ENCODE data around the gene ATP8B3. TPM values are rescaled to one million over a fixed set of nuclear protein-coding genes. Genes with fewer than 3 reads are reported as not detected.

ATP8B3 gene
- total and polyA plus RNA-seq, 7 donors, result under 0.01 to 3.9 (median 0.68) TPM; not detected in 2

DNA sequence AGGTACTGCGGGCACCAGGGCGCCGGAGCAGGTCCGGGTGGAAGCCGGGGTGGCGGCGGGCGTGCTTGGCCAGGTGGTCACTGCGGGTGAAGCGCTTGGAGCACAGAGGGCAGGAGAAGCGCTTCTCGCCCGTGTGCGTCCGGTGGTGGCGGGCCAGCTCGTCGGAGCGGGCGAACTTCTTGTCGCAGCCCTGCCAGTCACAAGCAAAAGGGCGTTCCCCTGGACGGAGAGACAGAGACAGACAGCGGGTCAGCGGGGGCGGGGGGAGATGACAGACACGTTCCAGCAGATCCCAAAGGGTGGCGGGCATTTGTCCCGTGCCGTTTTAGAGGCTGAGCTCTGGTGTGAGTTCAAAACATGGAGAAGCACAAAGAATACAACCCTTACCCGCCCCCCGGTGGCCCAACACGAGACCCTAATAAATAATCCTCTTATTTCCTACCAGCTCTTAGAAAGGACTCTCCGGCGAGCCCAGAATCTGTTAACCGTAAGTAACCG, 42.5 kb upstream of the ATP8B3 start:
- peak overlapping the region; percentile 82 to 84 (median 83) for H3K27ac ChIP-seq
- TF ChIP-seq EP300 (IDR thresholded peaks at IDR 0.05), result no peak
- TF ChIP-seq, protein P1, sequence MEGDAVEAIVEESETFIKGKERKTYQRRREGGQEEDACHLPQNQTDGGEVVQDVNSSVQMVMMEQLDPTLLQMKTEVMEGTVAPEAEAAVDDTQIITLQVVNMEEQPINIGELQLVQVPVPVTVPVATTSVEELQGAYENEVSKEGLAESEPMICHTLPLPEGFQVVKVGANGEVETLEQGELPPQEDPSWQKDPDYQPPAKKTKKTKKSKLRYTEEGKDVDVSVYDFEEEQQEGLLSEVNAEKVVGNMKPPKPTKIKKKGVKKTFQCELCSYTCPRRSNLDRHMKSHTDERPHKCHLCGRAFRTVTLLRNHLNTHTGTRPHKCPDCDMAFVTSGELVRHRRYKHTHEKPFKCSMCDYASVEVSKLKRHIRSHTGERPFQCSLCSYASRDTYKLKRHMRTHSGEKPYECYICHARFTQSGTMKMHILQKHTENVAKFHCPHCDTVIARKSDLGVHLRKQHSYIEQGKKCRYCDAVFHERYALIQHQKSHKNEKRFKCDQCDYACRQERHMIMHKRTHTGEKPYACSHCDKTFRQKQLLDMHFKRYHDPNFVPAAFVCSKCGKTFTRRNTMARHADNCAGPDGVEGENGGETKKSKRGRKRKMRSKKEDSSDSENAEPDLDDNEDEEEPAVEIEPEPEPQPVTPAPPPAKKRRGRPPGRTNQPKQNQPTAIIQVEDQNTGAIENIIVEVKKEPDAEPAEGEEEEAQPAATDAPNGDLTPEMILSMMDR (IDR thresholded peaks at IDR 0.05), result no peak
- no peak for TF ChIP-seq POLR2A (IDR thresholded peaks at IDR 0.05)
- TF ChIP-seq POLR2AphosphoS5 (IDR thresholded peaks at IDR 0.05), result no peak
- no peaks in the 10 kb centered on the region for H3K36me3 ChIP-seq
- peak overlapping the region in 2 of 4 donors; percentile 51 to 52 for H3K4me3 ChIP-seq
- peaks cover 4 to 58% (median 39%) of the 10 kb centered on the region in 3 donors for H3K27me3 ChIP-seq
- intact Hi-C loops (cut with DNase I), result no loop called here
- 79 to 85% methylated on average over 37 of the region's 37 CpGs for WGBS, 2 donors
- peaks cover 0 to 81% (median 67%) of the 10 kb centered on the region in 4 donors for H3K4me1 ChIP-seq
- no peaks in the 10 kb centered on the region for H3K9me3 ChIP-seq
- DNase-seq, result peak; percentile 69

DNA sequence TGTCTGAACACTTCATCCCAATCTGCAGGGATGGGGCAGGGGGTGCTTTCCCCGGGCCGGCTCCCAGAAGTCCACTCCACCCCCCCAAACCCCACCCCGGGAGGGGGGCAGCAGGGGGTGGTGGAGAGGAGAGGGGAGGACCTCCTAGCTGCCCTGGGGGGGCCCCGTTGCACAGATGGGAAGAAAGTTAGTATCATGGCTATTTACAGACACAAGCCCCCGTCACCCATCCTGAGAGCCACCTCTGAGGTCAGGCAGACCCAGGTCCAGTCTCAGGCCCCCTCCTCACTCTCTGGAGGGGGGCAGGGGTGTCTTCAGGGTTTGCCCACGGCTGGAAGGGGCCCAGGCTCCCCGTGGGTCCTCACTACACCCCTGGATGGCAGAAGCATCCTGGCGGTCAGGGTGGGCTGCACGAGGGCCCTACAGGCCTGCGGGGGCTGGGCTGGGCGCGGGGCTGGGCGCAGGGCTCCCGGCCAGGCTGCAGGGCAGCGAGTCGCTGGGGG, 42.0 kb upstream of the ATP8B3 start:
- peak; percentile 63 for DNase-seq
- no peaks in the 10 kb centered on the region for H3K9me3 ChIP-seq
- H3K4me3 ChIP-seq, result no peak overlapping the region
- peak overlapping the region in 3 of 4 donors; percentile 82 to 84 (median 84) for H3K27ac ChIP-seq
- no peaks in the 10 kb centered on the region for H3K36me3 ChIP-seq
- intact Hi-C loops (cut with DNase I), result no loop called here
- no peak for TF ChIP-seq POLR2A (IDR thresholded peaks at IDR 0.05)
- no peak for TF ChIP-seq EP300 (IDR thresholded peaks at IDR 0.05)
- TF ChIP-seq, protein P1 (IDR thresholded peaks at IDR 0.05), result no peak
- no peak for TF ChIP-seq POLR2AphosphoS5 (IDR thresholded peaks at IDR 0.05)
- H3K27me3 ChIP-seq, result peaks cover 4 to 55% (median 38%) of the 10 kb centered on the region in 3 donors
- 63 to 77% methylated on average over 16 of the region's 16 CpGs for WGBS, 2 donors
- peaks cover 0 to 77% (median 63%) of the 10 kb centered on the region in 4 donors for H3K4me1 ChIP-seq

DNA sequence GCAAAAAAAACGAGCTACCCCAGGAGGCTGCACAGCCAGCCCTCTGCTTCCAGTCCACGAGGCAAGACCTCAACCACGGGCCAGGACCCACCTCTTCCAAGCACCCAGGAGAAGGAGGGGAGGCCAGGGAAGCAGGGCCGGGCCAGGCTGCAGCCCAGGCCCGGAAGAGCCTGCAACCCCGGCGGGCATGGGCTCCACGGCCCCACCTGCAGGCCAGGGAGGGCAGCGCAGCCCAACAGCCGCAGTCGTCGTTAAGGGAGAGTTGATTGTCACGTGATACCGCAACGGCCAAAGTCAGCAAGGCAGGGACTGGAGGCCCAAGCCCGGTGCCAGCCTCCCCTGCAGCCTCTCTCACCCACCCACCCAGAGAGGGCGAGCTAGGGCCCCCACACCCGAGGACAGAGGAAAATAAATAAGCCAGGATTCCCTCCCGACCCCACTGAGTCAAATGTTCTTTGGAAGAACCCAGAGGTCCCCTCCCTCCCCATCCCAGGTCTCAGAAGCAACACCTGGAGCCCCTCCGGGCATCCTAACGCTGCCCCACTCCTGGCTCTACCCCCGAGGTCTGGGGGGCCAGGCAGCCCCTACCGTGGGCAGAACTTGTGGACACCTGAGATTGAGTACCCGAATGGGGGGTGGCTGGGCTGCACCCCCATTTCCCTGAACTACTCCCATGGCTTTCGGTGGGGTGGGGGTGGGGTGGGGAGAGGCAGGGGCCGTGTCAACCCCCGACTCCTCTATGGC, 41.4 kb upstream of the ATP8B3 start:
- peak; percentile 86 for DNase-seq
- no peaks in the 10 kb centered on the region for H3K9me3 ChIP-seq

DNA sequence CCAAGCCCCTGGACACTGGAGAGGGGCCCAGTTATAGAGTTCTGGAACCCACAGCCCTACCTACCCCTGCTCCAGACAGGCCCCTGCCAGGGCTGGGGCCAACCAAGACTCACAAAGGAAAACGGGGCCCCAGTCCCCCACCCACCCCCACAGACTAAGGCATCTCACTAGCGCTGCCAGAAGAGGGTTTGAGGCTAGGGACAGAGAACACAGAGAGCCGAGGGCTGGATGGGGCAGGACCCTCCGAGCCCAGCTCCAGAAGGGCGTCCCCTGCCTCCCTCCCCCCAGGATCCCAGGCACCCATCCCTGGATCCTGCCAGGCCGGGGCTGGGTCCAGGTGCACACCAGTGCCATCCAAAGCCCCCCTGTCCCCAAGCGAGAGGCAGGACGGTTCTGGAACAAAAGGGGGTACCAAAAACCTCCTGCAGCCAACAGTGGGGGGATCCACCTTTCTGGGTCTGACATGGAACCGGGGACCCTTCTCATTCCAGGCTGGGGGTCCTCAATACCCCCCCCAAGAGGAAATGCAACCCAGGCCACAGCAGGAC, 40.6 kb upstream of the ATP8B3 start:
- H3K4me3 ChIP-seq, result no peak overlapping the region
- 64 to 68% methylated on average over 9 of the region's 9 CpGs for WGBS, 2 donors
- DNase-seq, result no peak
- intact Hi-C loops (cut with DNase I), result no loop called here
- H3K27me3 ChIP-seq, result peaks cover 4 to 53% (median 34%) of the 10 kb centered on the region in 3 donors
- no peaks in the 10 kb centered on the region for H3K36me3 ChIP-seq
- H3K9me3 ChIP-seq, result no peaks in the 10 kb centered on the region
- H3K4me1 ChIP-seq, result peaks cover 0 to 69% (median 53%) of the 10 kb centered on the region in 4 donors
- TF ChIP-seq EP300 (IDR thresholded peaks at IDR 0.05) (no peak), POLR2A (IDR thresholded peaks at IDR 0.05) (no peak), POLR2AphosphoS5 (IDR thresholded peaks at IDR 0.05) (no peak)
- TF ChIP-seq, protein P1 (IDR thresholded peaks at IDR 0.05), result no peak
- no peak overlapping the region for H3K27ac ChIP-seq

More for the DNA sequence above, 41.4 kb upstream of the ATP8B3 start:
- intact Hi-C loops (cut with DNase I), result no loop called here
- H3K4me1 ChIP-seq, result peaks cover 0 to 75% (median 60%) of the 10 kb centered on the region in 4 donors
- H3K4me3 ChIP-seq, result no peak overlapping the region
- TF ChIP-seq, protein P1 (IDR thresholded peaks at IDR 0.05), result peak; percentile 68 to 88 (median 80)
- TF ChIP-seq POLR2A (IDR thresholded peaks at IDR 0.05) (no peak), POLR2AphosphoS5 (IDR thresholded peaks at IDR 0.05) (no peak)
- WGBS, 2 donors, result 16 to 30% methylated on average over 27 of the region's 27 CpGs
- H3K27me3 ChIP-seq, result peaks cover 4 to 55% (median 34%) of the 10 kb centered on the region in 3 donors
- peak overlapping the region in 1 of 4 donors; percentile 82 for H3K27ac ChIP-seq
- no peaks in the 10 kb centered on the region for H3K36me3 ChIP-seq

Measured in sigmoid colon (tissue), 7 donors.